HepG2 (cell line): Measurements from ENCODE around the gene NEK5. TPM values are rescaled to one million over a fixed set of nuclear protein-coding genes. Genes with fewer than 3 reads are reported as not detected.

Experiments used
- ATF7 ChIP-seq, 2 experiments: fragments of 450-650 bp in 1 of 2; sonication (generic) in 1 of 2; formaldehyde crosslinking in 1 of 2; IDR thresholded peaks; 2 replicates each; pipeline versions ENCODE4 v1.4.0 to v1.6.1; 2016 to 2020; ENCODE audit warnings: antibody characterized with exemption in 1 of 2, mild to moderate bottlenecking in 1 of 2, missing genetic modification reagents in 1 of 2
- FLYWCH1 ChIP-seq: sonication (generic); formaldehyde crosslinking; IDR thresholded peaks from 2 replicates; pipeline ENCODE4 v1.8.1; 2023; ENCODE audit warnings: mild to moderate bottlenecking, missing genetic modification reagents
- HNRNPUL1 ChIP-seq: fragments of 200-400 bp; formaldehyde crosslinking; IDR thresholded peaks from 2 replicates; pipeline ENCODE4 v1.6.1; 2017; ENCODE audit warnings: low read depth, mild to moderate bottlenecking, low read length, moderate library complexity
- PRMT3 ChIP-seq: sonication (generic); formaldehyde crosslinking; IDR thresholded peaks from 2 replicates; pipeline ENCODE4 v1.8.1; 2022; ENCODE audit warnings: low read depth, mild to moderate bottlenecking, moderate library complexity, missing genetic modification reagents, borderline replicate concordance
- RFX1 ChIP-seq: fragments of 450-650 bp; IDR thresholded peaks from 2 replicates; pipeline ENCODE4 v1.6.1; 2017
- SMC3 ChIP-seq: IDR thresholded peaks from 2 replicates; pipeline ENCODE4 v1.6.1; 2011; ENCODE audit warnings: low read length, improper control_type of control experiment
- TSC22D2 ChIP-seq: sonication (generic); formaldehyde crosslinking; IDR thresholded peaks from 2 replicates; pipeline ENCODE4 v1.5.1; 2020; ENCODE audit warnings: missing genetic modification reagents, mild to moderate bottlenecking, borderline replicate concordance
- ZNF20 ChIP-seq: sonication (generic); formaldehyde crosslinking; IDR thresholded peaks from 2 replicates; pipeline ENCODE4 v1.4.0; 2020; ENCODE audit warnings: mild to moderate bottlenecking, moderate library complexity, missing genetic modification reagents
- ZNF530 ChIP-seq: sonication (generic); formaldehyde crosslinking; IDR thresholded peaks from 2 replicates; pipeline ENCODE4 v1.5.0; 2020; ENCODE audit warnings: low read depth, mild to moderate bottlenecking, missing genetic modification reagents
- ZSCAN12 ChIP-seq: sonication (generic); formaldehyde crosslinking; IDR thresholded peaks from 2 replicates; pipeline ENCODE4 v1.9.0; 2021; ENCODE audit warnings: mild to moderate bottlenecking, missing genetic modification reagents
- polyA plus RNA-seq, 8 experiments: library from polyadenylated mRNA; depleted of rRNA in 3 of 8; stranded (reverse) in 7 of 8; unstranded in 1 of 8; fragments of >200 nt; fragmentation: Illumina TruSeq in 4 of 8; extraction: Trizol in 4 of 8; gene quantifications; 2 replicates each; pipeline versions ENCODE4 v1.2.1 to v1.2.3, GENCODE V29; 2011 to 2016; ENCODE audit warnings: low read depth in 4 of 8, missing spikeins in 1 of 8, mixed read lengths in 1 of 8; ENCODE audit not compliant: insufficient read depth in 1 of 8
- total RNA-seq, 5 experiments: library from RNA; depleted of rRNA; stranded (reverse); fragments of >200 nt; fragmentation: Illumina TruSeq; extraction: Trizol; gene quantifications; 2 replicates each; pipeline ENCODE4 v1.2.3, GENCODE V29; 2016; ENCODE audit warnings: low read depth in 1 of 5
- TF ChIP-seq, protein P1 (sequence below): sonication (generic); formaldehyde crosslinking; IDR thresholded peaks from 2 replicates; pipeline ENCODE4 v1.4.0; 2020; ENCODE audit warnings: missing genetic modification reagents, borderline replicate concordance
- TF ChIP-seq, protein P2 (sequence below): sonication (generic); formaldehyde crosslinking; IDR thresholded peaks from 2 replicates; pipeline ENCODE4 v1.5.1; 2020; ENCODE audit warnings: mild to moderate bottlenecking, moderate library complexity, missing genetic modification reagents
- TF ChIP-seq, protein P3 (sequence below): IDR thresholded peaks from 2 replicates; pipeline ENCODE4 v1.6.1; 2016; ENCODE audit warnings: missing biosample characterization, missing genetic modification reagents, low read depth
- TF ChIP-seq, protein P4 (sequence below): sonication (generic); formaldehyde crosslinking; IDR thresholded peaks from 2 replicates; pipeline ENCODE4 v1.4.0; 2020; ENCODE audit warnings: missing genetic modification reagents, borderline replicate concordance
- TF ChIP-seq, protein P5 (sequence below): sonication (generic); formaldehyde crosslinking; IDR thresholded peaks from 2 replicates; pipeline ENCODE4 v1.5.0; 2020; ENCODE audit warnings: mild to moderate bottlenecking, missing genetic modification reagents, borderline replicate concordance
- TF ChIP-seq, protein P6 (sequence below): sonication (generic); formaldehyde crosslinking; IDR thresholded peaks from 2 replicates; pipeline ENCODE4 v1.8.0; 2023; ENCODE audit warnings: mild to moderate bottlenecking, missing genetic modification reagents

Gene NEK5
- total and polyA plus RNA-seq, 2 of the 13 experiments (the other 11 are each of a cell fraction or from before 2014, with no cell fraction given): 0.12 to 0.22 TPM

DNA sequence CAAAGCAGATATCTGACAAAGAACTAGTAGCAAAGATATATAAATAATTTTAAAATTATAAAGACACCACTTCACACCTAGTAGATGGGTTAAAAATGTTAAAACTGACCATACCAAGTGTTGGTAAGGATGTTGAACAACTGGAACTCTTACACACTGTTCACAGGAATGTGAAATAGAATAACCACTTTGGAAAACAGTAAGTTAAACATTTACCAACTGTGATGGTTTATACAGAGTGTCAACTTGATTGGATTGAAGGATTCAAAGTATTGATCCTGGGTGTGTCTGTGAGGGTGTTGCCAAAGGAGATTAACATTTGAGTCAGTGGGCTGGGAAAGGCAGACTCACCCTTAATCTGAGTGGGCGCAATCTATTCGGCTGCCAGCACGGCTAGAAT, 85.2 kb downstream of the NEK5 start (continued):
- no peak for TF ChIP-seq ZNF530 (CRISPR knock-in tag)
- no peak for TF ChIP-seq HNRNPUL1
- TF ChIP-seq, protein P1, sequence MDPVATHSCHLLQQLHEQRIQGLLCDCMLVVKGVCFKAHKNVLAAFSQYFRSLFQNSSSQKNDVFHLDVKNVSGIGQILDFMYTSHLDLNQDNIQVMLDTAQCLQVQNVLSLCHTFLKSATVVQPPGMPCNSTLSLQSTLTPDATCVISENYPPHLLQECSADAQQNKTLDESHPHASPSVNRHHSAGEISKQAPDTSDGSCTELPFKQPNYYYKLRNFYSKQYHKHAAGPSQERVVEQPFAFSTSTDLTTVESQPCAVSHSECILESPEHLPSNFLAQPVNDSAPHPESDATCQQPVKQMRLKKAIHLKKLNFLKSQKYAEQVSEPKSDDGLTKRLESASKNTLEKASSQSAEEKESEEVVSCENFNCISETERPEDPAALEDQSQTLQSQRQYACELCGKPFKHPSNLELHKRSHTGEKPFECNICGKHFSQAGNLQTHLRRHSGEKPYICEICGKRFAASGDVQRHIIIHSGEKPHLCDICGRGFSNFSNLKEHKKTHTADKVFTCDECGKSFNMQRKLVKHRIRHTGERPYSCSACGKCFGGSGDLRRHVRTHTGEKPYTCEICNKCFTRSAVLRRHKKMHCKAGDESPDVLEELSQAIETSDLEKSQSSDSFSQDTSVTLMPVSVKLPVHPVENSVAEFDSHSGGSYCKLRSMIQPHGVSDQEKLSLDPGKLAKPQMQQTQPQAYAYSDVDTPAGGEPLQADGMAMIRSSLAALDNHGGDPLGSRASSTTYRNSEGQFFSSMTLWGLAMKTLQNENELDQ: no peak
- no peak for TF ChIP-seq ZNF20
- TF ChIP-seq ZSCAN12 (CRISPR knock-in tag): no peak
- TF ChIP-seq, protein P2, sequence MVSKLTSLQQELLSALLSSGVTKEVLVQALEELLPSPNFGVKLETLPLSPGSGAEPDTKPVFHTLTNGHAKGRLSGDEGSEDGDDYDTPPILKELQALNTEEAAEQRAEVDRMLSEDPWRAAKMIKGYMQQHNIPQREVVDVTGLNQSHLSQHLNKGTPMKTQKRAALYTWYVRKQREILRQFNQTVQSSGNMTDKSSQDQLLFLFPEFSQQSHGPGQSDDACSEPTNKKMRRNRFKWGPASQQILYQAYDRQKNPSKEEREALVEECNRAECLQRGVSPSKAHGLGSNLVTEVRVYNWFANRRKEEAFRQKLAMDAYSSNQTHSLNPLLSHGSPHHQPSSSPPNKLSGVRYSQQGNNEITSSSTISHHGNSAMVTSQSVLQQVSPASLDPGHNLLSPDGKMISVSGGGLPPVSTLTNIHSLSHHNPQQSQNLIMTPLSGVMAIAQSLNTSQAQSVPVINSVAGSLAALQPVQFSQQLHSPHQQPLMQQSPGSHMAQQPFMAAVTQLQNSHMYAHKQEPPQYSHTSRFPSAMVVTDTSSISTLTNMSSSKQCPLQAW (CRISPR knock-in tag): peak; percentile 28; the same call in 1 of the 2 replicates
- TF ChIP-seq, protein P3, sequence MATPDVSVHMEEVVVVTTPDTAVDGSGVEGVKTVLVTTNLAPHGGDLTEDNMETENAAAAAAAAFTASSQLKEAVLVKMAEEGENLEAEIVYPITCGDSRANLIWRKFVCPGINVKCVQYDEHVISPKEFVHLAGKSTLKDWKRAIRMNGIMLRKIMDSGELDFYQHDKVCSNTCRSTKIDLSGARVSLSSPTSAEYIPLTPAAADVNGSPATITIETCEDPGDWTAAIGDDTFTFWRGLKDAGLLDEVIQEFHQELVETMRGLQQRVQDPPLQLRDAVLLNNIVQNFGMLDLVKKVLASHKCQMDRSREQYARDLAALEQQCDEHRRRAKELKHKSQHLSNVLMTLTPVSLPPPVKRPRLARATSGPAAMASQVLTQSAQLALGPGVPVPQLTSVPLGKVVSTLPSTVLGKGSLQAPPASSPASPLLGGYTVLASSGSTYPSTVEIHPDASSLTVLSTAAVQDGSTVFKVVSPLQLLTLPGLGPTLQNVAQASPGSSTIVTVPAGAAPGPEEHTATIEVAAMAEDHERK (CRISPR knock-in tag): no peak
- TF ChIP-seq PRMT3 (CRISPR knock-in tag): no peak
- TF ChIP-seq TSC22D2 (CRISPR knock-in tag): no peak
- TF ChIP-seq, protein P4, sequence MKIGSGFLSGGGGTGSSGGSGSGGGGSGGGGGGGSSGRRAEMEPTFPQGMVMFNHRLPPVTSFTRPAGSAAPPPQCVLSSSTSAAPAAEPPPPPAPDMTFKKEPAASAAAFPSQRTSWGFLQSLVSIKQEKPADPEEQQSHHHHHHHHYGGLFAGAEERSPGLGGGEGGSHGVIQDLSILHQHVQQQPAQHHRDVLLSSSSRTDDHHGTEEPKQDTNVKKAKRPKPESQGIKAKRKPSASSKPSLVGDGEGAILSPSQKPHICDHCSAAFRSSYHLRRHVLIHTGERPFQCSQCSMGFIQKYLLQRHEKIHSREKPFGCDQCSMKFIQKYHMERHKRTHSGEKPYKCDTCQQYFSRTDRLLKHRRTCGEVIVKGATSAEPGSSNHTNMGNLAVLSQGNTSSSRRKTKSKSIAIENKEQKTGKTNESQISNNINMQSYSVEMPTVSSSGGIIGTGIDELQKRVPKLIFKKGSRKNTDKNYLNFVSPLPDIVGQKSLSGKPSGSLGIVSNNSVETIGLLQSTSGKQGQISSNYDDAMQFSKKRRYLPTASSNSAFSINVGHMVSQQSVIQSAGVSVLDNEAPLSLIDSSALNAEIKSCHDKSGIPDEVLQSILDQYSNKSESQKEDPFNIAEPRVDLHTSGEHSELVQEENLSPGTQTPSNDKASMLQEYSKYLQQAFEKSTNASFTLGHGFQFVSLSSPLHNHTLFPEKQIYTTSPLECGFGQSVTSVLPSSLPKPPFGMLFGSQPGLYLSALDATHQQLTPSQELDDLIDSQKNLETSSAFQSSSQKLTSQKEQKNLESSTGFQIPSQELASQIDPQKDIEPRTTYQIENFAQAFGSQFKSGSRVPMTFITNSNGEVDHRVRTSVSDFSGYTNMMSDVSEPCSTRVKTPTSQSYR (CRISPR knock-in tag): no peak
- TF ChIP-seq ATF7 (IDR thresholded peaks at IDR 0.05): no peak
- no peak for TF ChIP-seq ATF7 (CRISPR knock-in tag; IDR thresholded peaks at IDR 0.05)
- TF ChIP-seq, protein P5, sequence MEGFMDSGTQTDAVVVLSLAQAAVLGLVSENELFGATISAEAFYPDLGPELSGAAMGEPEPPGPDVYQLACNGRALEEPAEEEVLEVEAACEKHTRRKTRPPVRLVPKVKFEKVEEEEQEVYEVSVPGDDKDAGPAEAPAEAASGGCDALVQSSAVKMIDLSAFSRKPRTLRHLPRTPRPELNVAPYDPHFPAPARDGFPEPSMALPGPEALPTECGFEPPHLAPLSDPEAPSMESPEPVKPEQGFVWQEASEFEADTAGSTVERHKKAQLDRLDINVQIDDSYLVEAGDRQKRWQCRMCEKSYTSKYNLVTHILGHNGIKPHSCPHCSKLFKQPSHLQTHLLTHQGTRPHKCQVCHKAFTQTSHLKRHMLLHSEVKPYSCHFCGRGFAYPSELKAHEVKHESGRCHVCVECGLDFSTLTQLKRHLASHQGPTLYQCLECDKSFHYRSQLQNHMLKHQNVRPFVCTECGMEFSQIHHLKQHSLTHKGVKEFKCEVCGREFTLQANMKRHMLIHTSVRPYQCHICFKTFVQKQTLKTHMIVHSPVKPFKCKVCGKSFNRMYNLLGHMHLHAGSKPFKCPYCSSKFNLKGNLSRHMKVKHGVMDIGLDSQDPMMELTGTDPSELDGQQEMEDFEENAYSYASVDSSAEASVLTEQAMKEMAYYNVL (CRISPR knock-in tag): no peak
- TF ChIP-seq FLYWCH1 (CRISPR knock-in tag): no peak
- TF ChIP-seq SMC3: no peak
- TF ChIP-seq, protein P6, sequence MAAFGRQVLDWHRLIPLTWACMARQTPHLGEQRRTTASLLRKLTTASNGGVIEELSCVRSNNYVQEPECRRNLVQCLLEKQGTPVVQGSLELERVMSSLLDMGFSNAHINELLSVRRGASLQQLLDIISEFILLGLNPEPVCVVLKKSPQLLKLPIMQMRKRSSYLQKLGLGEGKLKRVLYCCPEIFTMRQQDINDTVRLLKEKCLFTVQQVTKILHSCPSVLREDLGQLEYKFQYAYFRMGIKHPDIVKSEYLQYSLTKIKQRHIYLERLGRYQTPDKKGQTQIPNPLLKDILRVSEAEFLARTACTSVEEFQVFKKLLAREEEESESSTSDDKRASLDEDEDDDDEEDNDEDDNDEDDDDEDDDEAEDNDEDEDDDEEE (CRISPR knock-in tag): no peak
- no peak for TF ChIP-seq RFX1
